Thyroid gland (tissue), 4 donors: ENCODE data around the gene SLC37A1. TPM values are rescaled to one million over a fixed set of nuclear protein-coding genes. Genes with fewer than 3 reads are reported as not detected.

Experiments
- DNase-seq, 2 donors: peaks; one replicate each; pipeline ENCODE4 v3.0.0-alpha.2; 2019
- H3K27ac ChIP-seq, 3 donors: fragments of 200-600 bp; sonication (generic); 1 replicate in 2 of 3; 2 replicates in 1 of 3; pipeline ENCODE4 v1.5.1; 2016 to 2019; ENCODE audit warnings: mild to moderate bottlenecking in 1 of 3, moderate library complexity in 1 of 3
- H3K27me3 ChIP-seq: fragments of 200-600 bp; sonication (generic); one replicate; pipeline ENCODE4 v1.5.1; 2019
- H3K36me3 ChIP-seq, 2 donors: fragments of 200-600 bp; sonication (generic); one replicate each; pipeline ENCODE4 v1.5.1; 2016 to 2019
- H3K4me1 ChIP-seq, 2 donors: fragments of 200-600 bp; sonication (generic); one replicate each; pipeline ENCODE4 v1.5.1; 2017 to 2019
- H3K4me3 ChIP-seq, 3 donors: fragments of 200-600 bp; sonication (generic); replicated peaks in 1 of 3; 1 replicate in 2 of 3; 2 replicates in 1 of 3; pipeline ENCODE4 v1.5.1; 2016; ENCODE audit warnings: mild to moderate bottlenecking in 1 of 3
- H3K9me3 ChIP-seq: fragments of 200-600 bp; sonication (generic); one replicate; pipeline ENCODE4 v1.5.1; 2017
- POLR2A ChIP-seq, 2 donors: fragments of 450-650 bp; IDR thresholded peaks; one replicate each; pipeline ENCODE4 v1.6.1; 2017; ENCODE audit warnings: antibody characterized with exemption in 2 of 2, mild to moderate bottlenecking in 2 of 2, moderate library complexity in 1 of 2
- WGBS, 2 donors: methylation state at CpG; one replicate each; pipeline ENCODE4 v1.1.5; 2017; 5-methylcytosine and 5-hydroxymethylcytosine counted together
- intact Hi-C: fragments of 100-400 bp; cut with DNase I; formaldehyde crosslinking; loops from one replicate; pipeline ENCODE4 v1.15.1; 2023
- total RNA-seq, 4 donors: library from RNA; depleted of rRNA; stranded (reverse); fragments of >200 nt; gene quantifications; one replicate each; pipeline ENCODE4 v1.2.3, GENCODE V29; 2016
- TF ChIP-seq, protein P1 (sequence below), 6 experiments: fragments of 200-600 bp in 3 of 6; fragments of 450-650 bp in 3 of 6; sonication (generic) in 3 of 6; IDR thresholded peaks; one replicate each; pipeline ENCODE4 v1.5.1; 2016 to 2019; ENCODE audit warnings: antibody characterized with exemption in 6 of 6, mild to moderate bottlenecking in 2 of 6, inconsistent platforms in 1 of 6, moderate library complexity in 1 of 6

SLC37A1 gene
- total RNA-seq, 4 donors from 2014 or later, result 26.1 to 37.9 (median 34.9) TPM

DNA sequence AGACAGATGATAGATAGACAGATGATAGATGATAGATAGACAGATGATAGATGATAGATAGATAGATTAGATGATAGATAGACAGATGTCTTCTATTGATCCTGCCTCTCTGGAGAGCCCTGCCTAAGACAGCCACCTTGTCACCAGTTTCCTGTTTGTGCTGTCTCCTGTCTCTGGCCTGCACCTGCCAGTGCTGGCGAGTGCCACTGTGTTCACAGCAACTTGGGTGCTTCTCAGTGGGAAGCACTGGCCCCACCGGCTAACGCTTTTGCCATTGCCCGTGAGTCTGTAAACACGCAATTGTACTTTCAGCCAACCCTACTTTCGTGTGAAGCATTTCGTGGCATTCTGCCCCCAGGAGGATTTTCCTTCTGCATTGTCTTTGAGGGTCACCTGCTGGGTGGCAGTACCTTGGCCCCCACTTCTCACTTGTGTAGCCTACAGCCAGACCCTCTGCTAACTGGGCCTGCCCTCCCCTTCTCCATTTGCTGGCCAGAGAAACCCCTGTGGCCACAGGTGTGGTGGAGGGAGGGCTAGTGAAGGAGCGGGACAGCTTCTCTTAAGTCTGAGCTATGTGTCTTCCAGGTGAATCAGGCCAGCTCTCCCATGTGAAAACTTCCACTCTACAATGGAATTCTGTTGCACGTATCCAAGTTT lies 116.4 kb downstream of the SLC37A1 start:
- intact Hi-C loops, result loop anchor here (10.0 kb wide), 1 partner anchor 65 kb away; no protein-coding TSS in a partner anchor
- no peaks in the 10 kb centered on the region for H3K9me3 ChIP-seq
- H3K27me3 ChIP-seq, result no peaks in the 10 kb centered on the region
- H3K36me3 ChIP-seq, result no peaks in the 10 kb centered on the region
- WGBS, 2 donors, result 74 to 83% methylated on average over 9 of the region's 9 CpGs
- no peaks in the 10 kb centered on the region for H3K4me1 ChIP-seq
- H3K27ac ChIP-seq, result no peak overlapping the region
- no peak for DNase-seq
- TF ChIP-seq POLR2A (IDR thresholded peaks at IDR 0.05), result no peak
- TF ChIP-seq, protein P1, sequence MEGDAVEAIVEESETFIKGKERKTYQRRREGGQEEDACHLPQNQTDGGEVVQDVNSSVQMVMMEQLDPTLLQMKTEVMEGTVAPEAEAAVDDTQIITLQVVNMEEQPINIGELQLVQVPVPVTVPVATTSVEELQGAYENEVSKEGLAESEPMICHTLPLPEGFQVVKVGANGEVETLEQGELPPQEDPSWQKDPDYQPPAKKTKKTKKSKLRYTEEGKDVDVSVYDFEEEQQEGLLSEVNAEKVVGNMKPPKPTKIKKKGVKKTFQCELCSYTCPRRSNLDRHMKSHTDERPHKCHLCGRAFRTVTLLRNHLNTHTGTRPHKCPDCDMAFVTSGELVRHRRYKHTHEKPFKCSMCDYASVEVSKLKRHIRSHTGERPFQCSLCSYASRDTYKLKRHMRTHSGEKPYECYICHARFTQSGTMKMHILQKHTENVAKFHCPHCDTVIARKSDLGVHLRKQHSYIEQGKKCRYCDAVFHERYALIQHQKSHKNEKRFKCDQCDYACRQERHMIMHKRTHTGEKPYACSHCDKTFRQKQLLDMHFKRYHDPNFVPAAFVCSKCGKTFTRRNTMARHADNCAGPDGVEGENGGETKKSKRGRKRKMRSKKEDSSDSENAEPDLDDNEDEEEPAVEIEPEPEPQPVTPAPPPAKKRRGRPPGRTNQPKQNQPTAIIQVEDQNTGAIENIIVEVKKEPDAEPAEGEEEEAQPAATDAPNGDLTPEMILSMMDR (IDR thresholded peaks at IDR 0.05), result no peak
- no peak overlapping the region for H3K4me3 ChIP-seq

DNA sequence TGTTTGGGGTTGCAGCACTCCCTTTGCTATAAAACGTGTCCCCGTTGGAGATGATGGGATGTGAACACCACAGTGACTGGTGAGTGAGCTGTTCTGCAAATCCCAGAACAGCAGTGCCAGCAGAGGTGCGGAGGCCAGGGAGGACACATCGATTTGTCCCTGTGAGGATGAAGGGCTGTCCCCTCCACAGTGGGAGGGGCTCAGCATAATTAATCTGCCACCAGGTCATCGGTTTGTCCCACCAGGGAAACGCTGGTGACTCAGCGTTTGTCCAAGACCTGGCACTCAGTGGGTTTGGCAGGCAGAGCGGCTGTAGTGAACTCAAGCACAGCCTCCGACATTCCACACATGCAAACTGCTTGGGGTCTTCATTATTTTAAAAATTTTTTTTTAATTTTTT lies 117.0 kb downstream of the SLC37A1 start:
- Histone ChIP-seq H3K9me3 (no peaks in the 10 kb centered on the region), H3K4me3 (no peak overlapping the region), H3K27me3 (no peaks in the 10 kb centered on the region), H3K36me3 (no peaks in the 10 kb centered on the region), H3K4me1 (no peaks in the 10 kb centered on the region), H3K27ac (no peak overlapping the region)
- DNase-seq, result no peak
- intact Hi-C loops, result loop anchor here (10.0 kb wide), 1 partner anchor 64 kb away; no protein-coding TSS in a partner anchor
- 68 to 81% methylated on average over 9 of the region's 9 CpGs for WGBS, 2 donors
- TF ChIP-seq, protein P1 (IDR thresholded peaks at IDR 0.05), result no peak
- TF ChIP-seq POLR2A (IDR thresholded peaks at IDR 0.05), result no peak

Other genes starting within 250 kb of the SLC37A1 start
- 1,000 to 10,000 TPM in 2 of 4 donors, 100 to 1,000 TPM in 2; 246 to 4,817 (median 914) TPM for gene TFF3, start 198.4 kb upstream of the SLC37A1 start, total RNA-seq
- gene TFF2, start 162.9 kb upstream of the SLC37A1 start, total RNA-seq, result 10 to 100 TPM in 1 of 4 donors, 1 to 10 TPM in 1, not detected in 2; 2.5 to 14.3 TPM
- gene TFF1, start 147.3 kb upstream of the SLC37A1 start, total RNA-seq, result not detected
- 10 to 100 TPM in 1 of 4 donors, 1 to 10 TPM in 3; 5.0 to 12.6 (median 6.2) TPM for gene TMPRSS3, start 117.8 kb upstream of the SLC37A1 start, total RNA-seq
- 1 to 10 TPM in 1 of 4 donors, under 1 TPM in 2, not detected in 1; 0.54 to 1.3 (median 0.81) TPM for gene UBASH3A, start 110.0 kb upstream of the SLC37A1 start, total RNA-seq
- 1 to 10 TPM; 2.7 to 3.7 (median 3.0) TPM for gene RSPH1, start 17.6 kb upstream of the SLC37A1 start, total RNA-seq
- 10 to 100 TPM in 2 of 4 donors, 1 to 10 TPM in 2; 6.9 to 13.0 (median 11.1) TPM for gene PDE9A, start 139.8 kb downstream of the SLC37A1 start, total RNA-seq